CD1c-positive myeloid dendritic cell (primary cell): Measurements from ENCODE around the gene SPATS2.
"Not testable (repeated sequence)": the region's sequence is repeated elsewhere in the genome, so short reads cannot be mapped to it uniquely, and the experiment has no call there.

Source experiments
- DNase-seq: peaks from one replicate; pipeline ENCODE4 v3.0.0-alpha.2; 2016; ENCODE audit errors: extremely low spot score

Gene SPATS2

DNA sequence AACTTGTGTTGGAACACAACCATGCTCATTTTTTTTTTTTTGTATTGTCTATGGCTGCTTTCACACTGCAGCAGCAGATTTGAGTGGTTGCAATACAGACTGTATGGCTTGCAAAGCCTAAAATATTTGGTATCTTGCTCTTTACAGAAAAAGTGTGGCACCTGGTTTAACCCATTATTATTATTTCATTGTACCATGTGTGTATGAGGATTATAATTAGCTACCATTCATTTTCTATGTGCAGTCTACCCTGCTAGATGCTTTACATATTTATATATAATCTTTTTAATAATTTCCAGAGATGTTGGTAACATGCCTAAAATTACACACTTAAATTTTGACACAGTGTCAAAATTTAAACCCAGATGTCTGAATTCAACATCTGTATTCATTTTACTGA is 37.7 kb downstream of the SPATS2 start:
- no peak for DNase-seq

DNA sequence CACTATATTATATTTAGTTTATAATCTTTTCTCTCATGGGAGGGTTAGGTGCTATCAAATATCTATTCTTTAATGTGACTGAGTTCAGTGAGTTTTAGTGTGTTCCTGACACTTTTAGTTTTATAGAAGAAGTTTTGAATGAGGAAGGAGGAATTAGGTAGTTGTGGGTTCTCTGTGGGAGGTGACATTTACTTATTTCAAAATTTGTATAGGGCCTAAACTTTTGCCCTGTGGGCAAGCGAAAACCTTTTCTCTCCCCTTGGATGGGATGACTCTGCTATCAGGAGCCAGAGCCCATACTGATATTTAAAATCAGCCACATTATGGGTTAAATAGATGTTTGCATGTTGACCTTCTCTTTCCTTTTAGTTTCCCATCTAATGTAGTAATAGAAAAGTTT is 43.6 kb downstream of the SPATS2 start:
- peak; percentile 65 for DNase-seq

DNA sequence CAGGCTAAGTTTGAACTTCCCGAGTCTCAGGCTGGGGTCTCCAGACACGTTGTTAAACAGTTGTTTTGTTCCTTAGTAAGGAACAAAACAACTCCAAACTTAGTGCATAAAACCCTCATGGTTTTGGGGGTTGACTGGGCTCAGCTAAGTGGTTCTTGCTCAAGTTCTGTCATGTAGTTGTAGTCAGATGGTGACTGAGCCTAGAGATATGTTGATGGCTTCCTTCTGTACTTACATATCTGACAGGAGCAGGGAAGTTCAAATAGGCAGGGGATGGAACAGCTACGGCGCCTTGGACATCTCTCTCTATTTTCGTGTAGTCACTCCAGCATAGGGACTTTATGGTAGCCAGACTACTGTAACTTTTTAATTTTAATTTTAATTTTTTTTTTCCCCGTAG is 45.7 kb downstream of the SPATS2 start:
- DNase-seq = no peak

DNA sequence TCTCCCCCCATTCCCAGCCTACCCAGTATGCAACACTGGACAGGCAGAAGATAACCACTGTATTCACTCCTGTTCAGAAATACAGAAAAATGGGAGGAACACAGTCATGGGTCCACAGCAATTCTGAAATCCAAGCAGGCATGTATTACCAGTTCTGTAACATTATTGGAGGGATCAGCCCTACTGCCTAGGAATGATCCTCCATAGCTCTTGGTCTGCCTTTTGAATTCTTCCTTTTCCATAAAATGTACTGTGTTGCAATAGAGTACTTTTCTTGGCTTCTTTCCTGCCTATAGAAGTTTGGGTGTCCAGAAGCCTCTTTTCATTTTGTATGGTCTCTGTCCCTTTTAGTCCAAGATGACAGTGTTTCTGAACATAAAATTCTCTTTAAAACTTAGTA is 46.5 kb downstream of the SPATS2 start:
- DNase-seq = no peak

DNA sequence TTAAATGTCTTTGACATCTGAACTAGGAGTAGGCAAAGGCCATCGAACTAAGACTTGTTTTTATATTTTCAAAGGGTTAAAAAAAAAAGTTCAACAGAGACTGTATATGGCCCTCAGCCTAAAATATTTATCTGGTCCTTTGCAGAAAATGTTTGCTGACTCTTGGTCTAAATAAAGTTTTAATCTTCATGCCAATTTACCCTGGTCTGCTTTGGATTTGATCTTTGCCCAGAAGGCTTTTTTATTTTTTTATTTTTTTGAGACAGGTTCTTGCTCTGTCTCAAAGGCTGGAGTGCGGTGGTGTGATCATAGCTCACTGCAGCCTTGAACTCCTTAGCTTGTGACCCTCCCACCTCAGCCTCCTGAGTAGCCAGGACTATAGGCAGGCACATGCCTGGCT is 47.1 kb downstream of the SPATS2 start:
- no peak for DNase-seq

DNA sequence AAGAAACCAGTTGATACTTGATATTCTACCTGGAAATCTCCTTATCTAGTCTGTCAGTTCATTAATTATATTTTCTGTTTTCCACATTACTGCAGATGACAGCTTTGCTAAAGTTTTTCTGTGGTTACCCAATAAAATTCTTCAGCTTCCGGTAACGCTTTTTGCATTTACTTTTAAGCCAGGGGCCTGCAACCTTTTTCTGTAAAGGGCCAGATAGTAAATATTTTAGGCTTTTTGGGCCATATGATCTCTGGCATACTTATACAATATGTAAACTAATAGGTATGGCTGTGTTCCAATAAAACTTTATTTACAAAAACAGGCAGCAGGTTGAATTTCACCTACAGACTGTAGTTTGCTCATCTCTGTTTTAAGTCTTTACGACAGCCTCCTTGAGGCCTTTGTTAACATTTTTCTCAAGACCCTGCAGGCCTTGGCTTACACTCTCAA is 48.3 kb downstream of the SPATS2 start:
- DNase-seq = no peak

DNA sequence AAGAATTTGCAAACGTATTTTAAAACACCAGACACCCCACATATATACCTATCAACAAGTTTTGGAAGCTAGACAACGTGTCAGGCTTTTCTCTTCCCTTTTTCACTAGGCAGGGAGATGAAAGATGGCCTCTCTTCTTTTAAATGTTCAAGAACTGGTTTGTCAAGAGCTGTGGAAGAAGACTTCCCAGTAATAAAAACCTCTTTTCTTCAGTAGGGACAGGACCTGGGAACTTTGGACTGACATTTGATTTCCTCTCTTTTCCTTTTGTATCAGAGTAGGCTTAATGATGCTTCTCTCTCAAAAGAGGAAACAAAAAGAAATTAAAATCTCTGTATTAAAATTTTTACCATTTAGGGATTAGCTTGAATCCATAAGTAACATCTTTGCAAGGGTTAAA is 49.6 kb downstream of the SPATS2 start:
- no peak for DNase-seq

DNA sequence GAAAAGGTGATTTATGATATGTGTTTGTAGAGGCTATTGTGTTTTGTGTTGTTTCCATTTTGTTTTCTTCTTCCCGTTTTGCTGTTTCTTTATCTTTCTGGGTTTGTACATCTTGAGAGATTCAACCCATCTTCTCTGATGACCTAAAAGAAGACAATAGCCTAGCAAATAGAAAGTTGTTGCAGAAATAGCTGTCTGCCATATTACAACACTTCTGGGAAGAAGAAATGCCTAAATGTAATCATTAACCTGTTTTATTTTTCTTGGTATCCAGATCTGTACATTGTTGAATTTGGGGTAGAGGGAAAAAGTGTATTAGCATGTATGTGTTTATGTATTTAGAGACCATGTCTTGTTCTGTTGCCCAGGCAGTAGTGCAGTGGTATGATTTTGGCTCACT is 50.3 kb downstream of the SPATS2 start:
- DNase-seq = no peak

DNA sequence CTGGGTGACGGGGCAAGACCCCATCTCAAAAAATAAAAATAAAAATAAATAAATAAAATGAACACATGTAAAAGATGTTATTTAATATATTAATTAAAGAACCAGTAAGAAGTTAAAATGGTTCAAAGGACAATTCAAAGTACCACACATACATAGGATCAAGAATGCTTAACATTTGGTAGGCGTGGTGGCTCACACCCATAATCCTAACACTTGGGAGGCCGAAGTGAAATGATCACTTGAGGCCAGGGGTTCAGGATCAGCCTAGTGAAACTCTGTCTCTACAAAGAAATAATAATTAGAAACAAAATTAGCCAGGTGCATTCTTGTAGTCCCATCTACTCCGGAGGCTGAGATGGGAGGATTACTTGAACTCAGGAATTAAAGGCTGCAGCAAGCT is 53.3 kb downstream of the SPATS2 start:
- no peak for DNase-seq

DNA sequence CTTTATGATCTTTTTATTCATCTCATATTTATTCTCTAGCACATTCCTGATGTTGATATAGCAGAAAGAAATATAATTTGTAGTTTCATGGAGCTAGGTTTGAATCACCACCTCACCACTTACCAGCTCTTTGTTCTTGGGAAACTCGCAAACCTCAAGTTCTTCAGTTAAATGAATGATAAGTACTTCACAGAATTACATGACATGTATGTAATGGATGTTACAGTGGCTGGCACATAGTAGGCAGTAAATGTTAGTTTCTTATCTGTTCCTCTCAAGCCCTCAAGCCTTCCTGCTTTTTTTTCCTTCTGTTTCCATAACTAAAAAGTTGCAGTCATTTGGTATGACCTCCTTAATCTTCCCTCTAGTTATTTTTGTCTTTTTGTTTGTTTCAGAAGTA is 54.9 kb downstream of the SPATS2 start:
- DNase-seq = no peak

DNA sequence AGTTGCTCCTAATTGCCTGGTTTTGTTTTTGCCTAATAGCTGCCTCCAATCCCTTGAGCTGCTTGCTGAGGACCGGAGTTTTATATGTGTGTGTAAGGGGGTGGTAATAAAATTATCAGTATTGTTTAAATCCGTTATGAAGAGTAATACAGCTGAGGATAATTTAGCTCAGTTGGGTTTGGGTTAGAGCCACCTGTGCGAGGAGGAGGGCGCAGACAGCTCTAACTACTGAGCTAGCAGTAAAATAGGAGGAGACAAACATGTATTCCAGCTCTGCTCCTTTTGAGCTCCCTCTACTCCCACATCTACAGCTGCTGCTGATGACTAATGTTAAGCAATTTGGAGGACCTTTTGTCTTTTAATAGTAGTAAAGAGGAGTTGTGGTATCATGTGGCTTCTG is 61.5 kb downstream of the SPATS2 start:
- peak; percentile 76 for DNase-seq

DNA sequence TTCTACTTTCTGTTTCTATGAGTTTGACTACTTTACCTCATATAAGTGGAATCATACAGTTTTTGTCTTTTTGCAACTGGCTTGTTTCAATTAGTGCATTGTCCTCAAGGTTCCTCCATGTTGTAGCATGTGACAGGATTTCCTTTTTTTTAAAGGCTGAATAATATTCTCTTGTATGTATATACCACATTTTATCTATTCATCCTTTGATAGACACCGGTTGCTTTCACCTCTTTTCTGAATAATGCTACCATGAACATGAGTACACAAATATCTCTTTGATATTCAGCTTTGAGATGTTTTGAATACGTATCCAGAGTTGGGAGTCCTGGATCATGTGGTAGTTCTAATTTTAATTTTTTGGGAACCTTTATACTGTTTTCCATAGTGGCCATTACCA is 65.4 kb downstream of the SPATS2 start:
- DNase-seq = no peak

DNA sequence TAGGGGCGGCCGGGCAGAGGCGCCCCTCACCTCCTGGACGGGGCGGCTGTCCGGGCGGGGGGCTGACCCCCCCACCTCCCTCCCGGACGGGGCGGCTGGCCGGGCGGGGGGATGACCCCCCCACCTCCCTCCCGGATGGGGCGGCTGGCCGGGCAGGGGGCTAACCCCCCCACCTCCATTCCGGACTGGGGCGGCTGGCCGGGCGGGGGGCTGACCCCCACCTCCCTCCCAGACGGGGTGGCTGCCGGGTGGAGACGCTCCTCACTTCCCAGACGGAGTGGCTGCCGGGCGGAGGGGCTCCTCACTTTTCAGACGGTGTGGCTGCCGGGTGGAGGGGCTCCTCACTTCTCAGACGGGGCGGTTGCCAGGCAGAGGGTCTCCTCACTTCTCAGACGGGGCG is 69.5 kb downstream of the SPATS2 start:
- not testable (repeated sequence) for DNase-seq

DNA sequence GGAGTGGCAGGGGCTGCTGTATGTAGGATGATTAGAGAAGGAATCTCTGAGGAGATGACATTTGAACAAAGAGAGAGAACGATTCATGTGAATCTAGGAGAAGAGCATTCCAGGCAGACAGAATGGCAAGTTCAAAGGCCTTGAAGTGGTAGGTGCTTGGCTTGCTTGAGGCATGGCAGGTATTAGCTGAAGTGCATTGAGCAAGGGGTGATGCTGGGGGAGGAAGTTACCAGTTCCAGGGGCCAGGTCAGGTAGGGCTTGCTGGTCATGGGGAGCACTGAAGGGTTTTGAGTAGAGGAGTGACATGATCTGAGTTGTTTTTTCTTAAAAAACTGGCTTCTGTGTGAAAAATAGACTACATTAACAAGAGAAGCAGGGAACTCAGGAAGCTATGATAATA is 71.8 kb downstream of the SPATS2 start:
- no peak for DNase-seq

DNA sequence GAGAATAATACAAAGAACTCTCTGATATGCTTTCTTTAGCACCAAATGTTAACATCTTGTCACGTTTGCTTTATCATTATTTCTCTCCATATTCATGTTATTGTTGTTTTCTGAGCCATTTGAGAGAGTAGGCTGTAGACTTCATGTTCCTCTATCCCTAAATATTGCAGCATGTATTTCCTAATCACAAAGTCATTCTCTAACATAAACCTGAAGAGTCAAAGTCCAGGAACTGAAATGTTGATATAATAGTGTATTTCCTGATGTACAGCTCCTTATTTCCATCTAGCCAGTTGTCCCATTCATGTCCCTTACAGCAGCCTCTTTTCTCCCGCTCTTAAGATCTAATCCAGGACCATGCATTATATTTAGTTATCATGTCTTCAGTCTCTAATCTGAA is 72.8 kb downstream of the SPATS2 start:
- peak; percentile 59 for DNase-seq

DNA sequence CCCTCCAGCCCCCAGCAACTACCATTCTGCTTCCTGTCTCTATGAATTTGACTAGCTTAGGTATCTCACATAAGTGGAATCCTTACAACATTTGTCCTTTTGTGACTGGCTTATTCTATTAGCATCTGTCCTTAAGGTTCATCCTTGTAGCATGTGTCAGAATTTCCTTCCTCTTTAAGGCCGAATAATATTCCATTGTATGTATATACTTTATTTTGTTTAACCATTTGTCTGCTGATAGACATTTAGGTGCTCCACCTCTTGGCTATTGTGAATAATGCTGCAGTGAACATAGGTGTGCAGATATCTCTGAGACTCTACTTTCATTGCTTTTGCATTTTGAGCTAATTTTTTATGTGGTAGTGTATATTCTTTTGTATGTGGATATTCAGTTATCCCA is 75.7 kb downstream of the SPATS2 start:
- no peak for DNase-seq

DNA sequence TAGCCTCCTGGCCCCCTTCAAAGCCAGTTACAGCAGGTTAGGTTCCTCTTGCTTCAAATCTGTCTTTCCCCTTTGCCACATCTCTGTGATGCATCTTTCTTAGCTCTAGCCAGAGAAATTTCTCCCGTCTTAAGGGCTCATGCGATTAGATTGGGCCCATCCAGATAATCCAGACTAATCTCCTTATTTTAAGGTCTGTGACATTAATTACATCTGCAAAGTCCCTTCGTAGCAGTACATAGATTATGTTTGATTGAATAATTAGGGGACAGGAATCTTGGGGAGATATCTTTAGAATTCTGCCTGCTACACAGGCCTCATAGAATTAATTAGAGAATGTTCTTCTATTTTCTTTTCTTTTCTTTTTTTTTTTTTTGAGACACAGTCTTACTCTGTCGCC is 79.3 kb downstream of the SPATS2 start:
- DNase-seq = no peak

DNA sequence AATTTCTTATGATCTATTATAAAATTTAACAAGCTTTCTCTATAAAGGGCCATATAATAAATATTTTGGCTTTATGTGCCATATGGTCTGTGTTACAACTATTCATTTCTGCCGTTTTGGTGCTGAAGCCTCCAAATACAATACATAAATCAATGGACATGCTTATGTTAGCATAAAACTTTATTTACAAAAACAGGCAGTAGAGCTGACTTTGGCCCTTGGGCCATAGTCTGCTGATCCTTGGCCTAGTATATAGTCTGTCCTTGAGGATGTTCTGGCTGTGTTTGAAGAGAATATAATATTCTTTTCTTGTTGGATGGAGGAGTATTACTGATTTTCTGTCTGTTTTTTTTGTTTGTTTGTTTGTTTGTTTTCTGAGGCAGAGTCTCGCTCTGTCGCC is 81.6 kb downstream of the SPATS2 start:
- DNase-seq = no peak

DNA sequence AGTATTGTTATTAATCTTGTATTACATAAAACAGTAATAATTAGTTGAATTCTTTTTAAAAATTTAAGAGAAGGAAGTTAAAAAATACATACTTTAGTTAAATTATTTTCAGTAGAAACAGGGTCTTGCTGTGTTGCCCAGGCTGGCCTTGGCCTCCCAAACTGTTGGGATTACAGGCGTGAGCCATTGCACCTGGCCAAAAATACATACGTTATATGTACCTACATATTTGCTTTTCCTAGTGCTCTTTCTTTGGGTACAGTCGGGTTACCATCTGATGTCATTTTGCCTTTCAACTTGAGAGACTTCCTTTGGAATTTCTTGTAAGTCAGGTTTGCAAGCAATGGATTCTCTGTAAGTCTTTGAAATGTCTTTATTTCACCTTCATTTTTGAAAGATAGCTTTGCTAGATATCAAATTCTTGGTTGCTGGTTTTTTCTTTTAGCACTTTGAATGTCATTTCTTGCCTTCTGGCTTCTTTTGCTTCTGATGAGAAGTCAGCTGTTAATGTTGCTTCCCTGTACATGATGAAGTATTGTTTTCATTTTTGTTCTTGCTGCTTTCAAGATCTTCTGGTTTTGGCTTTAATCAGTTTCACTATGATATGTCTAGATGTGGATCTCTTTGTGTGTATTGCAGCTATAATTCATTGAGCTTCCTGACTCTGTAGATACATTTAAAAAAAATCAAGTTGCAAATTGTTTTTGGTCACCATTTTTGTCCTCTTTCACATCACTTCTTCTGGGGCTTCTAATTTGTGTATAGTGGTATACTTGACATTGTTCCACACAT is 84.4 kb downstream of the SPATS2 start:
- no peak for DNase-seq

DNA sequence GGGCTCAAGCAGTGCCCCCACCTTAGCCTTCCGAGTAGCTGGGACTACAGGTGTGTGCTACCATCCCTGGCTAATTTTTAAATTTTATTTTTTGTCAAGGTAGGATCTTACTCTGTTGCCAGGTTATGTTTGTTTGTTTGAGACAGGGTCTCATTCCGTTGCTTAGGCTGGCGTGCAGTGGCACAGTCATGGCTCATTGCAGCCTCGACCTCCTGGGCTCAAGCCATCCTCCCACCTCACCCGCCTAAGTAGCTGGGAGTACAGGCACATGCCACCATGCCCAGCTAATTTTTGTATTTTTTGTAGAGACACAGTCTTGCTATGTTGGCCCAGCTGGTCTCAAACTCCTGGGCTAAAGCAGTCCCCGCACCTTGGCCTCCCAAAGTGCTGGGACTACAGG is 88.2 kb downstream of the SPATS2 start:
- DNase-seq = no peak

DNA sequence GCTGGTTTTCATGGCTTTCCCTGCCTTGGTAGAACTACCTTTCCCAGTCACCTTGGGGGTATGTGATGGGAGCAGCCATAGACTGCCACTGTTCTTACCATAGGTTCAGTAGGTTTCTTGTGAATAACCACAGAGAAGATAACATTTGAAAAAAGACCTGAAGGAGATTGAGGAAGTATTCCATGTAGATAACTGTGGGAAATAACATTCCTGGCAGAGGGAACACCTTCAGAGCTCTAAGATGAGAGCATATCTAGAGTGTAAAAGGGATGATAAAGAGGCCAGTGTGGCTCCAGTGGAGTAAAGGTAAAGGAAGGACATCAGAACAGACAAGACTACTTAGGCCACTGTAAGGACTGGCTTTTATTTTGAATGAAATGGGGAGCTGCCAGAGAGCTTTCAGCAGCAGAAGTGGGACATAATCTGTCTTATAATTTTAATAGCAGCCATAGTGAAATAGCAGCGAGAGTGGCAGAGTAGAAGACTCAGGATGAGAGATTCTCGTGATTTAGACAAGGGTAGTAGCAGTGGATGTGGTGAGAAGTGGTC is 88.9 kb downstream of the SPATS2 start:
- no peak for DNase-seq

DNA sequence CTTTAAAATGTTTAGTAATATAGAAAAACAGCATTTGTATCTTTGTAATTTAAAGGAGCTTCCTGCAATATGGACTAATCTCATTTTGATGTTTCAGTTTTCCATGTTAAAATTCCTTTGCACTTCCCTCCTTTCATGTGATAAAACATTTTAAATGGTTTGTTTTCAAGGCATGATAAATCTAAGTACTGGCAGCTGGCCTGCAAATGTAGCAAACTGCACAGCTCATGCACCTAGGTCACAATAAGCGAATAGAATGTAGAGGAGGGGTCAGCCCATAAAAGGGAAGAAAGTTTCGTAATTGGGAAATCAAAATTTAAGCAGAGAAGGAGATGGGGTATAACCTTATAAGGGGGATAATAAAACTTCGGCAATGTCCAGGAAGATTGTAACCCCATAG is 91.6 kb downstream of the SPATS2 start:
- no peak for DNase-seq

DNA sequence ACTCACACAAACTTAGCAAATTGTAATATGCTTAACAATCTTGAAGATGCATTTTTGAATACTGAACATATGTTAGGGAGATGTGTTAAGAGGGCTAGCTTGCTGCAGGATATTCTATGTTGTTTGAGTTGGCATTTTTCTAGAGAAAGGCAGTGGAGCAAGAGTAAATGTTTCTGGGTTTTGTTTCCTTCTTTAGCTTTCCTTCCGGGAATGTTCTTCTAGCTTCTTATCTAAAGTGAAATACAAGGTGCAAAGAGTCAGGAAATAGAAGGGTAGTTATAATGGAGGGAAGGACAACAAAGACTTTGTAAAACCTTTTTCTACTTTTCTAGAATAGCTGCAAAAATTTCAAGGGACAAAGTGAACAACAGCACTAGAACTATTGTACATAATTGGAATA is 94.0 kb downstream of the SPATS2 start:
- no peak for DNase-seq
